ENCODE measurements around the gene FBXW9.
"Not testable (repeated sequence)": the region's sequence is repeated elsewhere in the genome, so short reads cannot be mapped to it uniquely, and the experiment has no call there.

The FBXW9 gene

GRCh38 chr19:12715929-12716328 is 19.5 kb upstream of the FBXW9 start:
- DNase-seq (ENCODE audit: low read depth in 1 of 2, low spot score in 1 of 2), result no peak

- DNase-seq (ENCODE audit: low read depth in 1 of 2, low spot score in 1 of 2), result no peak
Observed at GRCh38 chr19:12715102-12715501, 18.7 kb upstream of the FBXW9 start.

- not testable (repeated sequence) for DNase-seq (ENCODE audit: low read depth in 1 of 2, low spot score in 1 of 2)
Observed at GRCh38 chr19:12713304-12713703, 16.9 kb upstream of the FBXW9 start.

DNA sequence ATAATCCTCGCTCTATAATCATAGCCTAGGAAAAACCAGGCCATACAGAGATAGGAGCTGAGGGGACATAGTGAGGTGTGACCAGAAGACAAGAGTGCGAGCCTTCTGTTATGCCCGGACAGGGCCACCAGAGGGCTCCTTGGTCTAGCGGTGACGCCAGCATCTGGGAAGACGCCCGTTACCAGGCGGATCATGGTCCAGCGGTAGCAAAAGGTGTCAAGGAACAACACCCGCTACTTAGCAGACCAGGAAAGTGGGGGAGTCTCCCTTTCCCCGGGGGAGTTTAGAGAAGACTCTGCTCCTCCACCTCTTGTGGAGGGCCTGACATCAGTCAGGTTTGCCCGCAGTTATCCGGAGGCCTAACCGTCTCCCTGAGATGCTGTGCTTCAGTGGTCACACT is 15.6 kb upstream of the FBXW9 start:
- DNase-seq (ENCODE audit: low read depth in 1 of 2, low spot score in 1 of 2), result not testable (repeated sequence)

DNA sequence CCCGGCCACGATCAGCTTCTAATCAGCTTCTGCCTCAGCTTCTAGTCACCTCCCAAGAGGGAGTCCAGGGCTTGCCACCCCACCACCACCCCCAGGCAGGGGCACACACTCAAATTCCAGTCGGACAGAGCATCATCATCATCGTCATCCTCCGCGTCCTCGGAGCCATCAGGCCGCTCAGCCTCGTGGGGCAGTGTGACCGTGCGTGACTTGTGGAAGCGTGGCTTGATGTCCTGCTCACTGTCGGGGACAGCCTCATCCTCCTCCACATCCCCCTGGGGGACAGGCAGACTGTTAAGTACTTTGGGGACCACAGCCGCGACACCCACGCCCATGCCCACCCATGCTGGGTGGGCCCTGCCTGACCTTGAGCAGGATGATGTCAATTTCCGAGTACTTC is 14.8 kb upstream of the FBXW9 start:
- no peak for DNase-seq (ENCODE audit: low read depth in 1 of 2, low spot score in 1 of 2)

- DNase-seq (ENCODE audit: low read depth in 1 of 2, low spot score in 1 of 2), result no peak
Observed at GRCh38 chr19:12708641-12709040, 12.2 kb upstream of the FBXW9 start.

- DNase-seq (ENCODE audit: low read depth in 1 of 2, low spot score in 1 of 2), result no peak
Observed at GRCh38 chr19:12706332-12706718, 9.9 kb upstream of the FBXW9 start.

DNA sequence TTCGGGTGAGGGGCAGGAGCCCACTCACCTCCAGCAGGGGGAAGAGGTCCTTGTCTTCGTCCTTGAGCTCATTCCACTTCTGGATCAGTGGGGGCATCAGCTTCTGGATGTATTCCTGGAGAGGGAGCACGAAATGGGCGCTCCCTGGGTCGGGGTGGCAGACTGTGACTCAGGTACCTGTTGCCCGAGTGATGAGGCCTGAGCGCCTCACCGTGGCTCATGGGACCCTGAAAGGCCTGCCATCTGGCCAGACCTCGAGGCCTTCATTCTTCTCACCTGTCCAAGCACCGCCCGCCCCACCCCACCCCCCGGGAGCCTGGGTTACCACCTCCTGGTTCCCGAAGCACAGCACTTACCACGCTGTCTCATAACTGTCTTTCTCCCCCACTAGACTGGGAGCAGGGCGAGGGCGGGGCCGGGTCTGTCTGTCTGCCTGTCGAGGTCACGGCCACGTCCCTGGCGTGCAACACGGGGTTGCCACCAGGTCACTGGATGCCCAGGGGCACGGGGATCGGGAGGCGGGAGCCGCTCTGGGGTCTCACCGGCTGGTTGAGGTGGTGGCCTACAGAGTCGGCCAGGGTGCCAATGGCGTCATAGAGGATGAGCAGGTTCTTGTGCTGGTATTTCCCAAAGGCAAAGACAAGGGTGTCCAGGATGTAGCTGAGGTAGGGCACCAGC is 9.4 kb upstream of the FBXW9 start:
- DNase-seq (ENCODE audit: low read depth in 1 of 2, low spot score in 1 of 2), result no peak

DNA sequence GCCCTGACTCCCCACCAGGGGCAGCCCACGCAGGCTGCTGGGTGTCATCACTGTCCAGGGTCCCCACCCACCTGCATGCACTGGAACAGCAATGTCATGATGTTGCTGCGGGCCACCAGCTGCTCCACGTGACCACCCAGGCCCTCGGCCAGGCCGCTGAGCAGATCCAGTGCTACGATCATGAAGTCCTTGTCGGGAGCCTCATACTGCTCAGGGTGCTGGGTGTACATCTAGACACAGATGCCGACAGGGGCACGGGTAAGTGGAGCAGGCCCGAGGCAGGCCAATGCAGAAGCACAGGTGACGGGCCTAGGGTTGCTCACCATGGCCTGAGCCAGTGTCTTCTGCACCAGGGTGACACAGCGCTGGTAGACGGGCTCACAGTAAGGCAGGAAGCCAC is 8.7 kb upstream of the FBXW9 start:
- no peak for DNase-seq (ENCODE audit: low read depth in 1 of 2, low spot score in 1 of 2)

- DNase-seq (ENCODE audit: low read depth in 1 of 2, low spot score in 1 of 2), result no peak
Observed at GRCh38 chr19:12703046-12703445, 6.6 kb upstream of the FBXW9 start.

GRCh38 chr19:12701596-12702282 is 5.3 kb upstream of the FBXW9 start:
- DNase-seq (ENCODE audit: low read depth in 1 of 2, low spot score in 1 of 2), result no peak

DNA sequence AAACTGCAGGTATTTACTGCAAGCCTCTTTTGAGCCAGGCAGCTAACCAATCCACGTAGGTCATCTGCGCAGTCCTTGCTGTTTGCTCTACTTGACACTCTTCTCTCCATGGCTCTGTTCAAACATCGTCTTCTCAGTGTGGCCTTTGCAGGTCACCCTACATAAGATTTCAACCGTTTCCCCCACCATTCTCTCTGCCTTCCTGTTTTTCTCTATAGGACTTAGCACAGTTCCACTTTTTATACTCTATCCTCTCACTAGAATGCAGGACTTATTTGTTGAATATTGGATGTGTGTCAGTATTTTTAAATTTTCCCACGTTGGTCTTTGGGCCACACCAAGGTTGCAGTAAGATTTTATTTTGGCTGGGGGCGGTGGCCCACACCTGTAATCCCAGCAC is 1.7 kb upstream of the FBXW9 start:
- DNase-seq (ENCODE audit: low read depth in 1 of 2, low spot score in 1 of 2), result no peak

- DNase-seq (ENCODE audit: low read depth in 1 of 2, low spot score in 1 of 2), result not testable (repeated sequence)
Observed at GRCh38 chr19:12697425-12697824, 994 bp upstream of the FBXW9 start.

DNA sequence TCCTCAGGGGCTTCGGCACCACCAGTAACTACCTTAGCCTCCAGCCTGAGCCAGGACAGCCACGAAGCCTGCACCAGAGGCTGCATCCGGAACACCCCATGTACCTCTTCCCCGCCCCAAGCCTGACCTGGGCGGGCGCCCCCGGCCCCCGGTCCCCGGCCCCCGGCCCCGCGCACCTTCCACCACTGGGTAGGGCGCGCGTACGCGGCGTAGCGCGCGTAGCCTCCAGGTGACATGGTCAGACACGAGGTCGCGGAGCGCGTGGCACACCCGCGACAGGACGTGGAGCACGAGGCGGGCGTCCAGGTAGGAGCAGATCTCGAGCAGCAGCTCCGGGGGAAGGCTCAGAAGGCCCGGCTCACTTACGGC is 450 bp downstream of the FBXW9 start:
- DNase-seq (ENCODE audit: low read depth in 1 of 2, low spot score in 1 of 2), result peak in 1 of 2 donors; percentile 21

- no peak for DNase-seq (ENCODE audit: low read depth in 1 of 2, low spot score in 1 of 2)
Observed at GRCh38 chr19:12695514-12695913, 917 bp downstream of the FBXW9 start.

DNA sequence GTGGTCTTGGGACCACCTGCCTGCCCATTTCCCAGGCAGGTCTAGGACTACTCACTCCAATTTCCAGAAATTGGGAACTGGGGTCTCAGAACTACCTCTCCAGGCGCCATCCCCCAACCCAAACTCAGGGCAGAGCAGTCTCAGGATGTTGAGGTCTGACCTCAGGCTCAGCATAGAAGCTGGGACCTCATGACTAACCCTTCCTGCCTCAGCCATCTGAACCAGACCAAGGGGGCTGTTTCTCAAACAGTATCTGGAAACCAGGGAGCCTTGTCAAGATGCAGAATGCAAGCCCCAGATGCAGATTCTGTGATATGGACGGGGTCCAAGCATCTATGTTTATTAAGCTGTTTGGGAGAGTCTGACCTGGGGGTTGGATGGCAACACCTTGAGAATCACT is 1.3 kb downstream of the FBXW9 start:
- DNase-seq (ENCODE audit: low read depth in 1 of 2, low spot score in 1 of 2), result no peak

DNA sequence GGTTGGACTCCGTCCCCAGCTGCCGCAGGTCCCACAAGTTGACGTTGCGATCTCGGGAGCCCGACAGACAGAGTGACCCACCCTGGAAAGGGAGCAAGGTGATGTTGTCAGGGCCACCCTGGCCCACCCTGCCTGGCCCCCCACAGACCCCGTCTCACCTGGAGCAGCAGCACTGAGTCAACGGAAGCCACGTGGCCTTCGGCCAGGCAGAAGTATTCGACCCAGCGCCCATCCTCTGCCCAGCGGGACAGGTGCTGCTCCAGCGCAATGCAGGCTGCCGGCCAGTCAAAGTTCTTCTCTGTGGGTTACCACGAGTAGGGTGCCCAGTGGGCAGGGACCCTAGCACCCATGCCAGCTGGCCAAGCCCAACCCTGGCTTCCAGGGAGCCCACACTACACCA is 1.8 kb downstream of the FBXW9 start:
- DNase-seq (ENCODE audit: low read depth in 1 of 2, low spot score in 1 of 2), result no peak

- no peak for DNase-seq (ENCODE audit: low read depth in 1 of 2, low spot score in 1 of 2)
Observed at GRCh38 chr19:12692960-12693359, 3.5 kb downstream of the FBXW9 start.

GRCh38 chr19:12689581-12690216 is 6.7 kb downstream of the FBXW9 start:
- DNase-seq (ENCODE audit: low read depth in 1 of 2, low spot score in 1 of 2), result no peak

DNA sequence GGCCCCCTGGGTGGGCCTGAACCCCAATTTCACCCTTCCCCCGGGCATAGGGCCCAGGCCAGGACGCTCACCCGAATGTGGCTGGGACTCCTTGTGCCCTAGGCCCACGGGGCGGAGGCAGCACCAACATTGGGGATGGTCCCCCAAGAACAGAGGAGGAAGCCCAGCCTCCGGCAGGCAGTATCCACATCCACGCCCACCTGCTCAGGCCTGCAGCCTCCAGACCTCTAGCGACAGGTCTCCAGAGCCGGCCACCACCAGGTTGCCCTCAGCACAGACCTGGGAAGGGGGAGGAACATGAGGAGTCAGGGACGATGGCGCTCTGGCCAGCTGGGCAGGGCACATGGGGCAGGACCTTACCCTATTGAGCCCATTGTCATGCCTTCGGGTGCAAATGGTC is 7.4 kb downstream of the FBXW9 start:
- no peak for DNase-seq (ENCODE audit: low read depth in 1 of 2, low spot score in 1 of 2)

- no peak for DNase-seq (ENCODE audit: low read depth in 1 of 2, low spot score in 1 of 2)
Observed at GRCh38 chr19:12687496-12688196, 8.8 kb downstream of the FBXW9 start, which contains the start of gene GNG14. GNG14 (plus strand) TSS chr19:12687998; CDS start chr19:12688049, 51 bp downstream.

GRCh38 chr19:12685831-12686230 is 10.6 kb downstream of the FBXW9 start:
- no peak for DNase-seq (ENCODE audit: low read depth in 1 of 2, low spot score in 1 of 2)
